ENCODE data around the gene MRPS21. TPM values are rescaled to one million over a fixed set of nuclear protein-coding genes. Genes with fewer than 3 reads are reported as not detected.

The MRPS21 gene
- total and polyA plus RNA-seq, 2 of the 8 experiments (the other 6 are each of a cell fraction or from before 2014, with no cell fraction given) = 81.9 to 99.8 TPM

GRCh38 chr1:150293433-150294253 is at the start of gene MRPS21 (continued):
- TF ChIP-seq POLR2AphosphoS5 (IDR thresholded peaks at IDR 0.05; ENCODE audit: low read depth, low read length) (peak; percentile 97), EGR1 (IDR thresholded peaks at IDR 0.05; ENCODE audit: borderline replicate concordance, low read depth, low read length) (no peak), SP1 (IDR thresholded peaks at IDR 0.05; ENCODE audit: low read depth, low read length) (no peak), SRF (IDR thresholded peaks at IDR 0.05; ENCODE audit: low read depth, low read length) (peak; percentile 32; the same call in 1 of the 2 replicates), ZNF274 (IDR thresholded peaks at IDR 0.05; ENCODE audit: borderline replicate concordance, extremely low read depth, low read length) (no peak), SIN3A (conservative IDR thresholded peaks at IDR 0.05 in 1 of 2, IDR thresholded peaks at IDR 0.05 in 1 of 2; ENCODE audit: low read depth in 1 of 2, low read length in 2 of 2) (peak; percentile 23 to 94; a peak in 2 of 4 replicates), BACH1 (IDR thresholded peaks at IDR 0.05; ENCODE audit: low read length) (peak; percentile 36), RNF2 (IDR thresholded peaks at IDR 0.05; ENCODE audit: borderline replicate concordance, low read depth, low read length, missing control alignments, poor library complexity, severe bottlenecking) (no peak), NANOG (IDR thresholded peaks at IDR 0.05; ENCODE audit: insufficient read depth, low read depth, low read length, poor library complexity, severe bottlenecking) (no peak), CREB1 (IDR thresholded peaks at IDR 0.05) (peak; percentile 94), NRF1 (IDR thresholded peaks at IDR 0.05; ENCODE audit: low read depth, low read length) (no peak), FOSL1 (IDR thresholded peaks at IDR 0.05; ENCODE audit: insufficient read depth, low read depth, low read length) (no peak), USF2 (IDR thresholded peaks at IDR 0.05; ENCODE audit: low read length) (0 out of 2 replicates have a peak, but pooled peaks have one; percentile 1), PHF8 (conservative IDR thresholded peaks at IDR 0.05; ENCODE audit: low read depth, low read length) (peak; percentile 94), HDAC6 (IDR thresholded peaks at IDR 0.05; ENCODE audit: low read depth, low read length) (no peak), EP300 (IDR thresholded peaks at IDR 0.05; ENCODE audit: borderline replicate concordance in 1 of 2, low read depth in 2 of 2, low read length in 2 of 2) (no peak; a peak in 1 of 3 replicates), RXRA (IDR thresholded peaks at IDR 0.05; ENCODE audit: insufficient read depth, low read depth, low read length) (no peak), SIRT6 (IDR thresholded peaks at IDR 0.05; ENCODE audit: low read length) (no peak), RAD21 (IDR thresholded peaks at IDR 0.05 in 1 of 2, conservative IDR thresholded peaks at IDR 0.05 in 1 of 2; ENCODE audit: low read depth in 2 of 2, low read length in 2 of 2) (no peak), RFX5 (IDR thresholded peaks at IDR 0.05; ENCODE audit: borderline replicate concordance, low read depth, low read length) (no peak), POU5F1 (IDR thresholded peaks at IDR 0.05; ENCODE audit: low read depth, low read length) (no peak), MAFK (IDR thresholded peaks at IDR 0.05; ENCODE audit: low read depth, low read length) (0 out of 2 replicates have a peak, but pooled peaks have one; percentile 2)

Data from H1 (cell line).